GM19025 (cell line): Measurements from ENCODE around the gene GATA5.

Source experiments
- ATAC-seq: cut with Tn5 transposase; IDR thresholded peaks from one replicate; pipeline ENCODE4 v1.9.1; 2021; ENCODE audit warnings: mild to moderate bottlenecking, low read depth, moderate library complexity; ENCODE audit not compliant: unreplicated experiment

Gene GATA5

GRCh38 chr20:62475027-62475771 lies 596 bp downstream of the GATA5 start:
- no peak for ATAC-seq

GRCh38 chr20:62474604-62475026 lies 1.2 kb downstream of the GATA5 start:
- no peak for ATAC-seq

- ATAC-seq: no peak
Measured at GRCh38 chr20:62473717-62474603, 1.8 kb downstream of the GATA5 start.

- no peak for ATAC-seq
Measured at GRCh38 chr20:62472941-62473585, 2.7 kb downstream of the GATA5 start.

GRCh38 chr20:62472138-62472940 lies 3.5 kb downstream of the GATA5 start:
- no peak for ATAC-seq

GRCh38 chr20:62470459-62470858 lies 5.3 kb downstream of the GATA5 start:
- no peak for ATAC-seq

GRCh38 chr20:62470001-62470400 lies 5.8 kb downstream of the GATA5 start:
- no peak for ATAC-seq

- no peak for ATAC-seq
Measured at GRCh38 chr20:62469352-62469751, 6.4 kb downstream of the GATA5 start.

- ATAC-seq: no peak
Measured at GRCh38 chr20:62466806-62467537, 8.8 kb downstream of the GATA5 start.

GRCh38 chr20:62466072-62466760 lies 9.6 kb downstream of the GATA5 start:
- no peak for ATAC-seq

GRCh38 chr20:62464990-62465389 lies 10.8 kb downstream of the GATA5 start:
- ATAC-seq: no peak

- no peak for ATAC-seq
Measured at GRCh38 chr20:62464425-62464770, 11.4 kb downstream of the GATA5 start.

- no peak for ATAC-seq
Measured at GRCh38 chr20:62463651-62464424, 12.0 kb downstream of the GATA5 start.

- no peak for ATAC-seq
Measured at GRCh38 chr20:62462976-62463592, 12.7 kb downstream of the GATA5 start.

- no peak for ATAC-seq
Measured at GRCh38 chr20:62461834-62462233, 14.0 kb downstream of the GATA5 start.

GRCh38 chr20:62461157-62461556 lies 14.6 kb downstream of the GATA5 start:
- ATAC-seq: no peak

- no peak for ATAC-seq
Measured at GRCh38 chr20:62460678-62461077, 15.1 kb downstream of the GATA5 start.

GRCh38 chr20:62459488-62459887 lies 16.3 kb downstream of the GATA5 start:
- no peak for ATAC-seq
